GM18873 (cell line): ENCODE measurements around the gene MCHR1.
"Not testable (repeated sequence)": the region's sequence is repeated elsewhere in the genome, so short reads cannot be mapped to it uniquely, and the experiment has no call there.

Experiments
- ATAC-seq: cut with Tn5 transposase; IDR thresholded peaks from one replicate; pipeline ENCODE4 v1.9.1; 2021; ENCODE audit warnings: mild to moderate bottlenecking, moderate library complexity, moderate number of reproducible peaks; ENCODE audit not compliant: unreplicated experiment, low FRiP score

Gene MCHR1

GRCh38 chr22:40685406-40685805 is 6.1 kb downstream of the MCHR1 start:
- no peak for ATAC-seq

- ATAC-seq: no peak
Observed at GRCh38 chr22:40687706-40688105, 8.4 kb downstream of the MCHR1 start.

GRCh38 chr22:40690370-40690769 is 11.1 kb downstream of the MCHR1 start:
- no peak for ATAC-seq

- ATAC-seq: no peak
Observed at GRCh38 chr22:40691532-40691931, 12.2 kb downstream of the MCHR1 start.

GRCh38 chr22:40694411-40694810 is 15.1 kb downstream of the MCHR1 start:
- no peak for ATAC-seq

- ATAC-seq: no peak
Observed at GRCh38 chr22:40701274-40701673, 22.0 kb downstream of the MCHR1 start.

DNA sequence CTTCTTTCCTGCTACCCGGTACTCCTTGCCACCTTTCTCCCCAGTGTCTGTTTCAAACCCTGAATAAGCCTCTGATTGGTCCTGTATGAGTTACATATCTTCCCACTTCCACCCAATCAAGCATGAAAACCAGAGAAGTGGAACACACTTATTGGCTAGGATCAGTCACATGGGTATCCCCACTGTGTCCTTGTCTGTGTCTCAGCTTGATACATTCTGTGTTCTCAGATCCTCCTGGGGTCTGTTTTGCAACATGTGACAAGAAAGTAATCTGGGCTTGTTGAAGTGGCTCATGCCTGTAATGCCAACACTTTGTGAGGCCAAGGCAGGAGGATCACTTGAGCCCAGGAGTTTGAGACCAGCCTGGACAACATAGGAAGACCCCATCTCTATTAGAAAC is 23.9 kb downstream of the MCHR1 start:
- ATAC-seq: no peak

DNA sequence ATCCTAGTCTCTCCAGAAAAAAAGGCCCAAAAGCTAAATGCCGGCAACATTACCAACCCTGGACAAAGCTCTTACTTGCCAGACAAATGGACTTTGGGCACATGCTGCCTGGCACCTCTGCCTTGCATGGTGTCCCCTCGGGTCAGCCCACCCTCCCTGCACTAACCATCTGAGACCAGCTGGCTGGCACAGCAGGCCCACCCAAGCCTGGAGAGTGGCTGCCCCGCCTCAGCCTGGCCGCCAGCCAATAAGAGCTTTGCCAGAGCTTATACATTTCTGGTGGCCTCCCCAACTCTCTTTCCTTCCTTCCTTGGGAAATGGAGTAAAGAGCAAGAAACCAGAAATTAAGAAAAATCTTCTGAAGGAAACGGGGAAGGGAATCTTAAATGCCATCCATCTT is 24.5 kb downstream of the MCHR1 start:
- no peak for ATAC-seq

DNA sequence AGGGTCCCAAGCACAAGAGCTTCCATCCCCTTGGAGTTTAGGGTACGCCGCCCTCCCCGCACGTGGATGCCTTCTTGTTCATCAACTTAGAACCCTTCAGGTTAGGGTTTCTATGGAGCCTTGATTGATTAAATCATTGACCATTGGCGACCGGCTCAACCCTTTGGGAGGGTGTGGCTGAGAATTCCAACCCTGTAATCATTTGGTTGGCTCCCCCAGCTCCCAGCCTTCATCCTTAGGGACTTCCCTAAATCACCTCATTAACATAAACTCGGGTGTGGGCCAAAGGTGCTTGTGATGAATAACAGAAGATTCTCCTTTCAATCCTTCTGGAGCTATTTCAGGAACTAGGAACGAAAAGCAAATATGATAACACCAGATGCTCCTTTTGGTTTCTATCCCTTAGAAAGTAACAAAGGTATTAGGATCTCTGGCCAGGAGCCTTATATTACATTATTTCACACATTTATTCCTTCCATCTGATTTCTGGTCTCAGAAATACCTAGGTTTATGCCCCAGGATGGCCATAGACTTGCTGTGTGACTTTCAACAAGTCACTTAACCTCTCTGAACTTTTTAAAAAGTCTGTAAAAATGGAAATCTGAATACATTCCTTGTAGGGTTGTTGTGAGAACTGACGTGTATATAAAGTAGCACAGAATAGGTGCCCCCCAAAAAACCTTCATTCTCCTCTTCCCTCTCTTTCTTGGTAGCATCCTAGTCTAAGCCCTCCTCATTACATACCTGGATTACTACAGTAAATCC is 26.8 kb downstream of the MCHR1 start:
- no peak for ATAC-seq

GRCh38 chr22:40707154-40707553 is 27.9 kb downstream of the MCHR1 start:
- no peak for ATAC-seq

DNA sequence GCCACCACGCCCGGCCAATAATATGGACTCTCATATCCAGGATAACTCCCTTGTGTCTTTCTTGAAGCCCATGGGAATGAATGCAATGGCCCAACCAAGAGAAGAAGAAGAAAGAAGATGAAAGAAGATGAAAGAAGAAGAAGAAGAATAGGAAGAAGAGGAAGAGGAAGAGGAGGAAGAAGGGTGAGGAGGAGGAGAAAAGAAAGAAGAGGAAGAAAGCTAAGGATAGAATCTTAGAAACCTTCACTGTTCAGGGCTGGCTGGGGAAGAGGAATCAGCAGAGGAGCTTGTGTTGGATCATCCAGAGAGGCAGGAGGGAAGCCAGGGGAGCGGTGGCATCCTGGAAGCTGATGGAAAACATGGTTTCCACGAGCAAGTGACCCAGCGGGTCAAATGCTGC is 28.9 kb downstream of the MCHR1 start:
- ATAC-seq: no peak

GRCh38 chr22:40709752-40710413 is 30.6 kb downstream of the MCHR1 start:
- no peak for ATAC-seq

GRCh38 chr22:40712311-40712710 is 33.0 kb downstream of the MCHR1 start:
- no peak for ATAC-seq

- ATAC-seq: no peak
Observed at GRCh38 chr22:40714499-40715337, 35.4 kb downstream of the MCHR1 start.

DNA sequence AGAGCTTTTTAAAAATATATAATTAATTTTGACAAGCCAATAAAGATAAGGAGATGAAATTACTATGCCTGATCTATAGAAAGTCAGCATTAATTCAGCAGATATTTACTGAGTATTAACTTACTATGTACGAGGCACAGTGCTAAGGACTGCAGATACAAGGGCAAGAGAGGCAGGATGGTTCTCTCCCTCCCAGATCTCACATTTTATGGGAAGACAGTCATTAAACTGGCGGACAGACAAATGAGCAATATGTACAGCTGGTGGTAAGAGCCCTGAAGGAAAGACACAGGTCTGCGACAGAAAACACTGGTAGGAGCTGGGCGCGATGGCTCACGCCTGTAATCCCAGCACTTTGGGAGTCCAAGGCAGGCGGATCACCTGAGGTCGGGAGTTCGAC is 36.8 kb downstream of the MCHR1 start:
- ATAC-seq: no peak

GRCh38 chr22:40717657-40718056 is 38.4 kb downstream of the MCHR1 start:
- ATAC-seq: not testable (repeated sequence)

GRCh38 chr22:40718250-40719204 is 39.2 kb downstream of the MCHR1 start:
- ATAC-seq: no peak

DNA sequence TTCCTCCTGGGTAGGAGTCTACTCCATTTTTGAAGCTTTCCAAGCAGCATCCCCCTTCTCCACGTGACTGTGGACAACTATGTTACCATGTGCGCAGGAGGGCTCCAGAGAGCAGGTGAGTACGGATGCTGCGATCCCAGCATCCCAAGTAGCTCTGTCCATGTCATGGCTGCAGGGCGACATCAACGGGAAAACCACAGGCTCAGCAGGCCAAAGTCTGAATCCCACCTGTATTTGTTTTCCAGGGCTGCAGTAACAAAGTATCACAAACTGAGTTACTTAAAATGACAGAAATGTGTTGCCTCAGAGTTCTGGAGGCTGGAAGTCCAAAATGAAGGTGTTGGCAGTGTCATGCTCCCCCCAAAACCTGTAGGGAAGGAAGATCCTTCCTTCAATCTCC is 40.3 kb downstream of the MCHR1 start:
- ATAC-seq: no peak

DNA sequence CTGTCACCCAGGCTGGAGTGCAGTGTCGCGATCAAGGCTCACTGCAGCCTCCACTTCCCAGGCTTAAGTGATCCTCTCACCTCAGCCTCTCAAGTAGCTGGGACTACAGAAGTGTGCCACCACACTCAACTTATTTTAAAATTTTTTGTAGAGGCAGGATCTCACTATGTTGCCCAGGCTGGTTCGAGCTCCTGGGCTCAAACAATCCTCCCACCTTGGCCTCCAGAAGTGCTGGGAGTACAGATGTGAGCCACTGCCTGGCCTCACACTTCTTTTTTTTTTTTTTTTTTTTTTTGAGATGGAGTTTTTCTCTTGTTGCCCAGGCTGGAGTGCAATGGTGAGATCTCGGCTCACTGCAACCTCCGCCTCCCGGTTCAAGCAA is 40.9 kb downstream of the MCHR1 start:
- not testable (repeated sequence) for ATAC-seq

GRCh38 chr22:40720538-40721256 is 41.4 kb downstream of the MCHR1 start:
- no peak for ATAC-seq
